ENCODE measurements around the gene ZDHHC19. TPM values are rescaled to one million over a fixed set of nuclear protein-coding genes. Genes with fewer than 3 reads are reported as not detected.

The ZDHHC19 gene
- total and polyA plus RNA-seq, 2 donors (not counting 1 experiment from before 2014, with no cell fraction given): not detected

GRCh38 chr3:196218155-196218712, 7.0 kb upstream of the ZDHHC19 start:
- Histone ChIP-seq H3K79me2 (ENCODE audit: control insufficient read depth, insufficient read depth, low read length) (no peaks in the 10 kb centered on the region), H3K27me3 (ENCODE audit: control insufficient read depth, insufficient read depth, low read length) (peaks cover 7% of the 10 kb centered on the region), H3K4me2 (ENCODE audit: extremely low read depth, insufficient read depth, low read length) (no peak overlapping the region), H4K20me1 (ENCODE audit: control insufficient read depth, extremely low read depth, insufficient read depth, low read length) (no peaks in the 10 kb centered on the region), H3K36me3 (ENCODE audit: control insufficient read depth, insufficient read depth, low read length) (no peaks in the 10 kb centered on the region), H3K9me3 (ENCODE audit: control insufficient read depth, insufficient read depth, low read depth, low read length) (no peaks in the 10 kb centered on the region), H3K27ac (ENCODE audit: insufficient read depth, low read length) (no peak overlapping the region), H3K4me3 (replicated peaks in 1 of 4; ENCODE audit: control extremely low read depth in 1 of 4, insufficient read depth in 1 of 4, low read depth in 3 of 4, low read length in 4 of 4) (no peak overlapping the region), H3K4me1 (ENCODE audit: control insufficient read depth, extremely low read depth, insufficient read depth, low read length) (peaks cover 5% of the 10 kb centered on the region), H2AFZ (ENCODE audit: low read length) (no peak overlapping the region), H3K9ac (ENCODE audit: insufficient read depth, low read length) (no peak overlapping the region)
- TF ChIP-seq CTCF (conservative IDR thresholded peaks at IDR 0.05 in 1 of 2, IDR thresholded peaks at IDR 0.05 in 1 of 2; ENCODE audit: low read depth in 1 of 2, low read length in 2 of 2) (no peak), EZH2 (IDR thresholded peaks at IDR 0.05; ENCODE audit: low read length, missing control alignments) (no peak)
- DNase-seq (ENCODE audit: low read depth in 2 of 2): no peak

GRCh38 chr3:196217307-196218154, 6.3 kb upstream of the ZDHHC19 start:
- Histone ChIP-seq H3K9me3 (ENCODE audit: control insufficient read depth, insufficient read depth, low read depth, low read length) (no peaks in the 10 kb centered on the region), H3K4me3 (replicated peaks in 1 of 4; ENCODE audit: control extremely low read depth in 1 of 4, insufficient read depth in 1 of 4, low read depth in 3 of 4, low read length in 4 of 4) (no peak overlapping the region), H2AFZ (ENCODE audit: low read length) (no peak overlapping the region), H3K36me3 (ENCODE audit: control insufficient read depth, insufficient read depth, low read length) (no peaks in the 10 kb centered on the region), H3K79me2 (ENCODE audit: control insufficient read depth, insufficient read depth, low read length) (no peaks in the 10 kb centered on the region), H3K27ac (ENCODE audit: insufficient read depth, low read length) (no peak overlapping the region), H4K20me1 (ENCODE audit: control insufficient read depth, extremely low read depth, insufficient read depth, low read length) (no peaks in the 10 kb centered on the region), H3K4me2 (ENCODE audit: extremely low read depth, insufficient read depth, low read length) (no peak overlapping the region), H3K27me3 (ENCODE audit: control insufficient read depth, insufficient read depth, low read length) (peaks cover 7% of the 10 kb centered on the region), H3K9ac (ENCODE audit: insufficient read depth, low read length) (no peak overlapping the region), H3K4me1 (ENCODE audit: control insufficient read depth, extremely low read depth, insufficient read depth, low read length) (peaks cover 5% of the 10 kb centered on the region)
- DNase-seq (ENCODE audit: low read depth in 2 of 2): no peak
- TF ChIP-seq CTCF (conservative IDR thresholded peaks at IDR 0.05 in 1 of 2, IDR thresholded peaks at IDR 0.05 in 1 of 2; ENCODE audit: low read depth in 1 of 2, low read length in 2 of 2) (no peak), EZH2 (IDR thresholded peaks at IDR 0.05; ENCODE audit: low read length, missing control alignments) (no peak)

- Histone ChIP-seq H3K79me2 (ENCODE audit: control insufficient read depth, insufficient read depth, low read length) (no peaks in the 10 kb centered on the region), H3K4me1 (ENCODE audit: control insufficient read depth, extremely low read depth, insufficient read depth, low read length) (peaks cover 5% of the 10 kb centered on the region), H3K4me3 (replicated peaks in 1 of 4; ENCODE audit: control extremely low read depth in 1 of 4, insufficient read depth in 1 of 4, low read depth in 3 of 4, low read length in 4 of 4) (no peak overlapping the region), H3K27ac (ENCODE audit: insufficient read depth, low read length) (no peak overlapping the region), H3K27me3 (ENCODE audit: control insufficient read depth, insufficient read depth, low read length) (peaks cover 7% of the 10 kb centered on the region), H2AFZ (ENCODE audit: low read length) (no peak overlapping the region), H3K4me2 (ENCODE audit: extremely low read depth, insufficient read depth, low read length) (no peak overlapping the region), H3K9ac (ENCODE audit: insufficient read depth, low read length) (no peak overlapping the region), H4K20me1 (ENCODE audit: control insufficient read depth, extremely low read depth, insufficient read depth, low read length) (no peaks in the 10 kb centered on the region), H3K9me3 (ENCODE audit: control insufficient read depth, insufficient read depth, low read depth, low read length) (no peaks in the 10 kb centered on the region), H3K36me3 (ENCODE audit: control insufficient read depth, insufficient read depth, low read length) (no peaks in the 10 kb centered on the region)
- TF ChIP-seq CTCF (conservative IDR thresholded peaks at IDR 0.05 in 1 of 2, IDR thresholded peaks at IDR 0.05 in 1 of 2; ENCODE audit: low read depth in 1 of 2, low read length in 2 of 2) (no peak), EZH2 (IDR thresholded peaks at IDR 0.05; ENCODE audit: low read length, missing control alignments) (no peak)
- no peak for DNase-seq (ENCODE audit: low read depth in 2 of 2)
Observed at GRCh38 chr3:196216681-196217211, 5.5 kb upstream of the ZDHHC19 start.
